GM19395 (cell line): Measurements from ENCODE around the gene F13A1.

Experiments used
- ATAC-seq: cut with Tn5 transposase; IDR thresholded peaks from one replicate; pipeline ENCODE4 v1.9.1; 2021; ENCODE audit warnings: mild to moderate bottlenecking, moderate library complexity; ENCODE audit not compliant: unreplicated experiment

Gene F13A1

GRCh38 chr6:6319952-6320811 is at the start of gene F13A1:
Gene F13A1, minus strand, starts transcription at chr6:6320662. Its CDS starts 1,998 bp downstream, at chr6:6318664.
- peak; percentile 57 for ATAC-seq

- no peak for ATAC-seq
These were observed 48.2 kb upstream of the F13A1 start for GRCh38 chr6:6368684-6369052.

DNA sequence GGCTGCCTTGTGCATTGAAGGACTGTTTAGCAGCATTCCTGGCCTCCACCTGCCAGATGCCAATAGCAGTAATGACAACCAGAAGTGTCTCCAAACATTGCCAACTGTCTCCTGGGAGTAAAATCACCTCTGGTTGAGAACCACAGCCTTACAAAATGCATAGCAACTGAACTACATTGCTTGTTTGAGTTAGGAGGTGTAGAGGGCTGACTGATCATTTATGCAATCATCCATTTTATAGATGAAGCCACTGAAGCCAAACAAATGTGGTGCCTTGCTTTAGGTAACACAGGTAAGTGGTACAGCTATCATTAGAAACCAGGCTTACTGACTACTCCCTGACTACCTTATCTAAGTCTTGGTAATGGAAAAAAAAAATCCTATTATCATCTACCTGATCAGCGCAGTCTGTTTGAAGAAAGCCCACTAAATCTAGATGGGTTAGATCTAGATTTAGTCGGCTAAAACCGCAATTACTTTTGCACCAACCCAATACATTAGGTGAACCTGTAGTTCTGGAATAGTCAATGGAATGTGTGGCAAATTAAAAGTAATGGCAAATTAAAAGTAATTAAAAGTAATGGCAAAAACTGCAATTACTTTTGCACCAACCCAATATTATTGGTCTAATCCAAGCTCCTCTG is 47.7 kb upstream of the F13A1 start:
- no peak for ATAC-seq

- ATAC-seq, result no peak
These were observed 46.3 kb upstream of the F13A1 start for GRCh38 chr6:6366803-6367202.

GRCh38 chr6:6365242-6365641 is 44.8 kb upstream of the F13A1 start:
- ATAC-seq, result no peak

DNA sequence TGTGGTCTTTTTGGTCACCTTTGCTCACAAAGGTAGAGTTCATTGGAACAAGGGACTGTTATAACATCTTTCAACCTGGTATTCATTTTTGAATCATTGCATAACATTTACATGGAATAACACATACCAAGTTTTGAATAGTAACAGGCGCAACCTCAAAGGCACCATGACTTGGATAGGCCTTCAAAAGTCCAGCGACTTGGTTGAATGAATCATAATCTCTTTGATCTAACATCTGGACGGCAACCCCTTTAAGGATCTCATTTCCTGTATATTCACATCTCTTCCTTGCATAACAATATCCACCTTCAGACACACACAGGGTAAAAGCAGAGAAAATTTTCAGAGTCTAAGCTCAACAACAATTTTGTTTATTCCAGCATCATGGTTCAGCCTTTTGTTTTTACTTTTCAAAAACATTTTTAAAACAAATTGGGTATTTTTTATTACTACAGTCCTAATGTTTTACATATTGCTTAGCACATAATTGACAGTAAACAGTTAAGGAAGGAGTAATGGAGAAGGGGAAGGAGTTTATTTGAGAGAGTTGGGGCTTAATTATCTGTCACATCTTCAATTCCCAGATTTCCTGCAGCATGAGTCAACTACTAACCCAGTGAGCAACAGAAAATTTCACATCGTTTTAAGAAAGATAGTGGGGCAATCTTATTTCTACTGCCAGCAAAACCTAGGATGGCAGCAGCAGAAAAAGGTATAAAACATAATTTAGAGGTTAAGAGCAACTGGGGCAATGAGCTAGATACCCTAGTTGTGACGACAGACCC is 41.8 kb upstream of the F13A1 start:
- no peak for ATAC-seq

DNA sequence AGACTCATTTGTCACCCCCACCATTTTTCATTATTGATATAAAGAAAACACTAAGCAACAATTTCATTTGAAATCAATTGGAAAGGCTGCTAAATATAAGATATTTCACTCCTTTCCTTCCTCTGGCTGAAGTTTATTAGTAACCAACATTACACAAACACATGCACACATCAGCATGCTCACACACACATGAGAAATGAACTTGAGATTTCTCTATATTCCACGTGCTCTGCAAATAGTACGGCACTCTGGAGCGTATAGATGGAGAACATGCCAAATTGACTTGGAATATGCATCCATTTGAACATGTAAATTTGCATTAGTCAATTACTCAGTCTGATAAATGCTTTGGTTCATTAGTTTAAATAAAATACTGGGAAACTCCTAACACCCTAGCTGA is 37.1 kb upstream of the F13A1 start:
- ATAC-seq, result no peak

- no peak for ATAC-seq
These were observed 36.6 kb upstream of the F13A1 start for GRCh38 chr6:6357032-6357431.

DNA sequence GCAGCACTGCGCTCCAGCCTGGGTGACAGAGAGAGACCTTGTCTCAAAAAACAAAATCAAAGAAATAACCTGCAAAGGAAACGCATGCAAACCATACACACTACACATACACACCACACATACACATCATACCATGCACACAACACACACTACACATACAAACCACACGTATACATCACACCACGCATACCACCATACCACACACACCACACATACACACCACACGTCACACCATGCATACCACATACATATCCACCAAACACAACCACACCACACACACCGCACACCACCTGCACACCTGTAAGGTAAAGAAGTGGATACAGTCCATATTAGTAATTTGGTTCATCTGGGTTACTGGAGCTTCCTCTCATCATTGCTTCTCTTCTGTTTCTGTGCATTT is 32.3 kb upstream of the F13A1 start:
- ATAC-seq, result no peak

DNA sequence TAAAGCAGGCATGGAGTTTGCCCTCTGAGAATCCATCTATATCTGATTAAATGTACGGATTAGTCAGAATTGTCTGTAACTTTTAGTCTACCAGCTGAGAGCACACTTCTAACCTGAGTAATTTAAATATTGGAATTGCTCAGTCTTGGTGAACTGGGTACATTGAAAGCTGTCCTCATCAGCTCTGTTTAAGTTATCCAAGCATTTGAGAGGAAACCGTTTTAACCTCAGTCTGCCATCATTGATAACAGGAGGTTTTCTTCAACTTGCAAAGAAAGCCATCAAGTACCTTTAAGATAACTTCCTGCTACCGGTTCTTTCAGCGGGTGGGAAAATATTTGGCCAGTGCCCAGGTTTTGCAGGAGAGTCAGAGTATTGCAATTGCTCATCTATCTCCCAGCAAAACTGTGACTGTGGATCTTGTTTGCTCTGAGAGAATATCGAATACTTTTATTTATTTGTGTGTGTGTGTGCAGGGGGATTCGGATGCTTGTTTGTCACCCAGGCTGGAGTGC is 31.1 kb upstream of the F13A1 start:
- ATAC-seq, result no peak

DNA sequence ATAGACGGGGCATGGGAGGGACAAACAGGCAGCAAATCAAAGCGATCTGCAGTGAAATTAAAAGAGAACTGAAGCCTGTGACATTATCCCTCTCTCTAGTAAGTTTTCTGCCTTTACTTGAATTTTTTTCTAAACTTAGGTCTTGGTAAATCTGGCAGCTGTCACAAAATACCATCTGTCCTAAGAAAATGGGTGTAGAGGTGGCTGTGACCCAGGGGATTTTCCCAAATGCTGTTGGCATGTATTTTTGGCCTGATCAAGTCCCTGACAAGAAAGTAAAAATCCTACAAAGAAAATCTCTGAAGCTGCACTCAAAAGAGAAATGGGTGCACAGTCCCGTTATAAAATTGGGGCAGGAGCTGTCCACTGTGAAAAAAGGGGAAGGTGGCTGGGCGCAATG is 30.2 kb upstream of the F13A1 start:
- ATAC-seq, result no peak

DNA sequence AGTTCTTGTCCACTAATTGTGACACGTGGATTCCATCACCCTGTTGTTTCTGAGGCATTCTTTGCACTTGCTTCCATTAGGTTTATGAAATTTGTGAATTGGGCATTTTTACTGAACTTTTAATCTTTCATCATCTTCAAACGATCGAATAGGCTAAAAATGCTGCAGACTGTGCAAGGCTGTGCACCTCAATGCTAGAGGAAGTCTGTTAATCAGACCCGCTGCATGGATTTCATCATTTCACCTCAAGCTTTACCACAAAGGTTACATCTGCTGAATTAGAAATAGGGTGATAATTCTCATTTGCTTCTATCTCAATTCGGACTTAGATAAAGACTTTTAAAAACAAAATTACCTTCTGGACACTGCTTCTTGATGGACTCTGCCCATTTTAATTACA is 27.8 kb upstream of the F13A1 start:
- ATAC-seq, result no peak

DNA sequence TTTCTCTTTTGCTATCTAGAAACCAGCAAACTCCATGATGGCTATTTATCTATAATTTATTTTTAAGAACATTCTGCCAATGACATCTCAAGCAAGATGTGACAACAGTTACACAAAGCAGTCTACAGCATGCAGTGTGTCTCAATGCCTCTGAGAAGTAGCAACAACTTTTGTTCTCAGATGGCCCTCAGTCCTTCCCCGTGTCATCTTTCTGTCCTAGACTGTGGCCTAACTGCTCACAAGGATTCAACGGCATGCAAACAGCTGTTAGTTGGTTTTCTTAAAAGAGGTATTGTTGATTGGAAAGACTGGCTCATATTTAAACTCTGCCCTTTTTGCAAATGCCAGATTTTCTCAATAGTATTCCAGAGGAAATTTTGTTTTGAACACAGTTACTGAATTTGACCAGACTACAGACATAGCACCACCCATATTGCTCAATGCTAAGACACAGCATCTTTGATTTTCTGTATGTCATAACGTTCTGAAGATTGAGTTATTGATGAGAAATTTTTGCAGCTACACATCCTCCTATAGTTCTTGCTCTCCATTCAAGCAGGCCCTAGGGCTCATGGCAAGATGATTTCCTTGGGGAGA is 26.1 kb upstream of the F13A1 start:
- ATAC-seq, result no peak

- ATAC-seq, result no peak
These were observed 13.0 kb upstream of the F13A1 start for GRCh38 chr6:6333501-6333900.

GRCh38 chr6:6332811-6333244 is 12.4 kb upstream of the F13A1 start:
- ATAC-seq, result peak; percentile 38

DNA sequence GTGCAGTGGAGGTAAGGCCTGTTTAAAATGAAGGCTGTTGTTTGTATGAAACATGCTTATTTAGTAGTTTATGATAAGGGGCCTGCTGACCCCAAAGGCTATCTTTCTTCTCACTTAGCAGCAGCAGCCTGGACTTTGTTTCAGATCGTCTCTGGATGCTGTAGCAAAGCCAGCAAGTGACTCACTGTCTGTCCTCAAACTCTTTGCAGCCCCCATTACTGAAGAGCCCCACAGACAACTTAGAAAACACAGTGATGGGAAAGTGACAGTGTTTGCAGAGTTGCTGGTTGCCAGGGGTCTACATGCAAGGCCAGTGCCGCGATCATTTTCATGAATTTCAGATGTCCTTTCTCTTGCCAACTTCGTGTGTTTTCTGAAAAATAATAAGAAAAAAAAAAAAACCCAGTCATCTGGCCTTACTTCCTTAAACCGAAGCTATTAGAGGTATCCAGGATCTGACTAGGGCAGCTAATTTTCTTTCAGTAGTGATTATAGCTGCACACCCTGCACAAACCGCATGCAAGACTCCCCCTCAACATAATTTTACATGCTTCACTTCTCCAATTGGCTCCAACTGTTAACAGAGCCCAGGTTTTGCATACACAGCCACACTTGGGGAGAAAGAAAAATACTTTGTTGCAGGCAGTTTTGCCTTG is 11.6 kb upstream of the F13A1 start:
- ATAC-seq, result peak; percentile 59

GRCh38 chr6:6331393-6331792 is 10.9 kb upstream of the F13A1 start:
- peak; percentile 85 for ATAC-seq

GRCh38 chr6:6330407-6330806 is 9.9 kb upstream of the F13A1 start:
- ATAC-seq, result no peak

GRCh38 chr6:6328451-6328850 is 8.0 kb upstream of the F13A1 start:
- no peak for ATAC-seq

- ATAC-seq, result no peak
These were observed 2.9 kb upstream of the F13A1 start for GRCh38 chr6:6323352-6323751.

GRCh38 chr6:6320901-6321300 is 439 bp upstream of the F13A1 start:
- no peak for ATAC-seq
